ENCODE data around the gene PDZD4.

The PDZD4 gene

GRCh38 chrX:153806999-153807575, 23.3 kb downstream of the PDZD4 start:
- DNase-seq, result no peak

- DNase-seq, result no peak
Observed at GRCh38 chrX:153805436-153805835, 24.9 kb downstream of the PDZD4 start.

DNA sequence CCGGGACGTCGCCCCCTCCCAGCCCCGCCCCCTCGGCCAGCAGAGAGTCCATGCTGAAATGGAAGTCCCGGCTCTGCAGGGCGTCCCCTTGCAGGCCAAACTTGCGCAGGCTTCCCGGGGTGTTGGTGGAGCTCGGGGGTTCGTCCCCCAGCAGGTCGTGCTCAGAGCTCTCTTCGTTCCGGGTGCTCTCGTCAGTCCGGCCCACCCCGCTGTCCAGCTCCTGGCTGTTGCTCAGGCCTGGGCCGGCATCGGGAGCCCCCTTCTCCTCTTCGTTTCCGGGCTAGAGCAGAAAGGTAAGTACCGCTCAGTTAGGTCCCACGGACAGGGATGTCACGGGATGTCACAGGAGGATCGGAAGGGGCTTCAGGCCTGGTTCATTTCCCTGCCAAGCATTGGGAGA, 25.7 kb downstream of the PDZD4 start:
- DNase-seq, result no peak

- no peak for DNase-seq
Observed at GRCh38 chrX:153804100-153804595, 26.2 kb downstream of the PDZD4 start.

DNA sequence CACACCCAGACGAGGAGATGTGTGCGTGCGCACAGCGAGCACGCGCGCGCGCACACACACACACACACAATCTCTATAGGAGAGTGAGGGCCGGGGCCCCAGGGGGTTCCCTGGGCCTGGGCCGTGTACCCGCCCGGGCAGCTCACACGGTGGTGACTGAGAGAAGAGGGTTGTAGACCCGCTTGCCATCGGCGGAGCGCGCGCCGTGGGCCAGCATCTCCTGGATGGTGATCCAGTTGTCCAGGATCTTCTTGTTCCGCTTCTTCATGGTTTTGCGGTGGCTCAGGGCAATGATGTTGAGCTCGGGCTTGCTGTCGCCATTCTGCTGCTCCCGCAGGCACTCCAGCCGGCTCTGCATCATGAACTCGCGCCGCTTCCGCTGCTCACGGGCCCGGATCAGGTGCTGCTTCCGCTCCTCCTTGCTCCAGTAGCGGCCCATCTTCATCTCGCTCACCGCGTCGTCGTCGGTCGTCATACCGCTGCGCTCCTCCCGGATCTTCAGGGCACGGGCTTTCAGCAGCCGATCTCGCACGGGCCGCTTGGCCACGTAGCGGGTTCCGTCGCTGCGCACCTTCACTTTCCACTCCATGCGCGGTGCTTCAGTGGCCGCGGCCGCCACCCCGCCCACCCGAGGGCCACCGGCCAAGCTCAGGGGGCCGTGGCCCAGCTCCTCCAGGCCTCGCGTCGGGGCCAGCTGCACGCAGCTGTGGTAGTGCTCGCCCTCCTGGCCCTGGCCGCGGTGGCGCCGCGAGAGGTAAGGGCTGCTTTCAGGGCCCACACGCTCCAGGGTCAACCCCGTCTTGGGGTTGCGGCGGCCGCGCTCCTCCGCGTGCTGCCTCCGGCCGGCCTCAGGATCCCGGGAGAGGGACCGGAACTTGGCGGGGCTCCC, 26.9 kb downstream of the PDZD4 start:
- no peak for DNase-seq

GRCh38 chrX:153802513-153803045, 27.8 kb downstream of the PDZD4 start:
- DNase-seq, result no peak

- DNase-seq, result no peak
Observed at GRCh38 chrX:153801669-153802068, 28.7 kb downstream of the PDZD4 start.

GRCh38 chrX:153800746-153801145, 29.6 kb downstream of the PDZD4 start:
- no peak for DNase-seq

DNA sequence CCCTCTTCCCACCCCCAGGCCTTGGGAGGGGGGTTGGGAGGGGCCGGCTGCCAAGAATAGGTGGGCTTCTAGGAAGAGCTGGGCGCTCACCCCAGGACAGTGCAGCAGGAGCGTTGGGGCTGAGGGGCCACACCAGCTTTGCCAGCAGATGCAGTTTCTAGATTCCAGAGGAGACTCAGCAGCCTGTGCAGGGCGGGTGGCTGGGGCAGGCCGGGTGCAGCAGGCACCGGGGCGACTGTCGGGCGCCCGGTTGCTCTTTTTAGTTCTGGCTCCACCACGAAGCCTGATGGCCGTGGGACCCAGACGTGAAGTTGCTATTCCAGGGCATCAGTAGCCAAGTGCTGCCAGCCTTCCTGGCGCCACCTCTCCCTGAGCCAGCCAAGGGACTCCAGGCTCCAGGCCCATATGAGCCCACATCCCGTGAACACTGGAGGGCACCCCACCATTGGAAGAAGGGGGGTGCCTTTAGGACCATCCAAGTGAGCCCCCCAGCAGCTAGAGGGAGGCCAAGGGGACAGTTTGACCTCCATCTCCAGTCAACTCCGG, 30.1 kb downstream of the PDZD4 start:
- DNase-seq, result no peak

- DNase-seq, result no peak
Observed at GRCh38 chrX:153799326-153799725, 31.0 kb downstream of the PDZD4 start.

DNA sequence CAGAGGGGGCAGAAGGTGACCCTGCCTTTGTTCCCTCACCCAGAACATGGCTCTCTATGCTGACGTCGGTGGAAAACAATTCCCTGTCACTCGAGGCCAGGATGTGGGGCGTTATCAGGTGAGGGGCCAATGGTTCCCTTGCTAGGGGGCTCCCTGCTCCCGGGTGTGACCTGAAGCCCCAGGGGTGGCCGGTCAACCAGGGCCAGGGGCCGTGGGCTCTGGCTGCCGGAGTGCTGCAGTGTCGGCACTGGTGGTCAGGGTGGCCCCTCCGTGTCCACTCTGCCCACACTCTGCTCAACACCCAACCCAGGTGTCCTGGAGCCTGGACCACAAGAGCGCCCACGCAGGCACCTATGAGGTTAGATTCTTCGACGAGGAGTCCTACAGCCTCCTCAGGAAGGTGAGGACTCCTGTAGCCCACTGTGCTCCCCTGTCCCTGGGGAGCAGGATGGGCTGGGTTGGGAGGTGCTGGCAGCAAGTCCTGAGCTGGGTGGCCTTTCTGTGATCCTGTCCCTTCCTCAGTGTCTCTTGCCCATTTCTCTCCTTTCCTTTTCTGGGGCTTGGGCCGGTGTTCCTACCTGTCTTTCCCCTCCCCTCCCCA, 32.8 kb downstream of the PDZD4 start:
- no peak for DNase-seq

DNA sequence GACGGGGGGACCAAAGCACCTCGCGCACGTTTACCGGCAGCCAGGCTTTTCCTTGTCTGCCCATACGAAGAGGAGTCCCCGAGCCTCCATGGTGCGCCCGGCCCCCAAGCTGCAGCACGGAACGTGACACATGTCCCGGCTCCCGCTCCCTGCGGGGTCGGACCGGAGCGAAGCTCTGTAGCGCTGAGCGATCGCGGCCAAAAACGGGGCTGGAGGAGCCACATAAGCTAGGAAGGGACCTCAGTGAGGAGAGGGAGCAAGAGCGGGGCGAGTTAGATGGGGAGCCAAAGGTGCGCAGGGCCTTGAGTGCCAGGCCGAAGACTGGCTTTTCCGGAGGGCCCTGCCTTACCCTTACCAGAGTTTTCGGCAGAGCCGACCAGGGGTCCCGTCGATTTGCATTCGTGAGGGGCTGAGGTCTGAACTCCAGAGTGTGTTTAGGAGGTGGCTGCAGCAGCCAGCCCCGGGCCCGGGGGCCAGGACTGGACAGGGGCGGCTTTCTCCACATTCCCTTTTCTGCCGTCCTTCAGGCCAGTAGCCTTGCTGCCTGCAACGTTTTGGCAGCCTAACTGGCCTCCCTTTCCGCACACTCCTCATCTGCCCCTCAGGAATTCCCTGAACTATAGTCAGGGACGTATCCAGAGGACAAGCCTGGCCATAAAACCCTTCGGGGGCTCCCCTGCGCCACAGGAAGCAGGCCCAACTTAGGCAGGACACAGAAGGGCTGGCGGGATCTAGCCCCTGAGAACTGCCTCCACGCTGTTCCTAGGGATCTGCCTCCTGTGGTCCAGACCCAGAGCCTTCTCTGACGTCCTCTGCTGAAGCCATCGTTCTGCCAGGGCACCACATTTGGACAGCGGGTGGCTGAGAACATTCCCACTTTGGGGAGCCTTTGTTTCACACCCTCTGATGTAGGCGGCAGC, 35.2 kb downstream of the PDZD4 start:
- DNase-seq, result no peak

DNA sequence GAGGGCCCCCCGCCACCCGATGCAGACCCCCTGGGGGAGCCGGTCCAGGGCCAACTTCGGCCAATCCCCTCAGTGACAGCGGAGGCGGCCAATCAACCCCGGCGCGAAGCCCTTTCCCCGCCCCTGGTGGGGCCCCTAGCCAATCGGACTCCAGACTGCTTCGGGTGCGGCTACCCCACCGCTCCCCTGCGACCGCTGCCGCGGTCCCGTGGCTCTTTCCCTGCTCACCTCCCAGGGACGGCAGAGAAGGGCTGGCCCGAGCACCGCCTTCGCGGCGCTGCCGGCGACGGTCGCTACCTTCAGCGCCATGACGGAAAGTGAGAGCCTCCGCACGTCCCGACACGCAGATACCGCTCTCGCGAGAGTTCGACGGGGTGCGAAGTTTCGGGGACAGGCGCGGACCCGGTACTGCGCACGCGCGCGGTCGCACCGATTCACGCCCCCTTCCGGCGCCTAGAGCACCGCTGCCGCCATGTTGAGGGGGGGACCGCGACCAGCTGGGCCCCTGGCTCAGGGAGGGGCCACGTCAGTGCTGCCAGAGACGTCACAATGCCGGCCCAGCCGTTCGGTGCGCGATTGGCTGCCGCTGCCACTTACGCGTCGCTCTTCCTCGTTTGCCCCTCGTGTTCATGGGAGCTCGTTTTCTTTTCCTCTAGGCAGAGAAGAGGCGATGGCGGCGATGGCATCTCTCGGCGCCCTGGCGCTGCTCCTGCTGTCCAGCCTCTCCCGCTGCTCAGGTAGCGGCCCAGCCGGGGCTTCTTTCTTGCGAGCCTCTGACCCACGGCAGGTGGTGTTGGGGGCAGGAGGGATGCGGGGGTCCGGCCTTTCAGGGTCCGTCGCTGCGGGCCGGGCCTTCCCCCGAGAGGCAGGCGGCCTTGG, 36.1 kb downstream of the PDZD4 start, which contains the start of the genes IDH3G and SSR4:
IDH3G (minus strand) TSS at position 358 of the 879 bp plus-strand sequence; CDS start at position 309, 49 bp downstream.
SSR4 (plus strand) TSS at position 651 of the 879 bp plus-strand sequence; CDS start at position 671, 20 bp downstream.
- peak; percentile 96 for DNase-seq

GRCh38 chrX:153793291-153793690, 37.1 kb downstream of the PDZD4 start:
- no peak for DNase-seq

DNA sequence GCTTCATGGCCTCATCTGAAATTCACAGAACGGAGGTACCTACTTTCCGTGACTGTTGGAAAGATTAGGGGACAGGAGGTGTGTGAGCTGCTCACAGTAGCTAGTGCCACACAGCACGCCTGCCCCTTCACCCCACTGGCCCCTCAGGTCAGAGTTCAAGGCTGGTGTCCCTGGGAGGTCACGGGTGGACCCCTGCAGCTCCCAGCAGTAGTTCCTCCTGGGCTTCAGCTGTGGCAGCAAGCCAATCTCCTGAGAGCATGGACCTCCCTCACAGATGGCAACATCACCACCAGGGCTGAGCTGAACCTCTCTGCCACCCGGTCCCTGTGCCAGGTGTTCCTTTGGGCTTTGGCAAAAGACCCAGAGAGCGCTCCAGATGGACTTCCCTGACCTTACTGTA, 38.0 kb downstream of the PDZD4 start:
- no peak for DNase-seq

DNA sequence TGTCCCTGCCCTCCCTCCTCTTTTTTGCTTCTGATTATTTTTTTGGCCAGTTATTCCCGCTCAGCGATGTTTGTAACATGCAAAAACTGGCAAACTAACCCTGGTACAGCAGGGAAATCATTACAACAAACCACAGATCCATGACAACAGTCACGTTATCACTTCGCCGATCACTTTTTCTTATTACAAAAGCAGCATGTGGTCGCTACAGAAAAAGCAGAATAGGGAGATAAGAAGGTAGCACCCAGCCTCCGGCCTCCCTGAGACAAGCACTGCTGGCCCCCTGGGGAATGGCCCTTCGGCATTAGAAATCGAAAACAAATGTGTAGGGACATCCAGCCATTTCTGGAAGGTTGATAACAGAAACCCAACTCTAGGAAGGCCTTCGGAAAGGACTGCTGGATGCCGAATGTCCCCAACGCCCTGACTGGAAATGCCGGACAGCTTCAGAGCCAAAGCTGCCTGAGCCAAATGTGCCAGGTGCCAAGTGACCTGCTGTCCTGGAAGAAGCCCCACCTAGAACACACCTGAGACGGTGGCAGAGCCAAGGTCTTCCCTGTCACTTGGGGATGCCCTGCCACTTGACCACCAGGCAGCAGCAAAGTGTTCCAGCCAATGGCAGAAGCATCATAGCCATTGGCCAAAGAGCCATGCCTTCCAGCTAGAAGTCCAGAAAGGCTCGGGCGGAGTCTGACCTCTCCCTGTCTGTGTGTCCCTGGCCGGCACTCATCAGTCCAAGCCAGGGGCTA, 39.1 kb downstream of the PDZD4 start:
- no peak for DNase-seq

- DNase-seq, result no peak
Observed at GRCh38 chrX:153789654-153790053, 40.7 kb downstream of the PDZD4 start.

GRCh38 chrX:153786669-153787068, 43.7 kb downstream of the PDZD4 start:
- no peak for DNase-seq

- DNase-seq, result no peak
Observed at GRCh38 chrX:153784325-153784967, 45.9 kb downstream of the PDZD4 start.

All from right kidney (tissue), 1 donor.